ENCODE measurements around the gene ZEB2.

GRCh38 chr2:144475044-144475443, 44.9 kb downstream of the ZEB2 start:
- no peak for TF ChIP-seq CTCF (IDR thresholded peaks at IDR 0.05; ENCODE audit: insufficient read depth, low read length)
- TF ChIP-seq POLR2AphosphoS5 (IDR thresholded peaks at IDR 0.05; ENCODE audit: low read depth): no peak
- TF ChIP-seq REST (IDR thresholded peaks at IDR 0.05; ENCODE audit: insufficient replicate concordance, low read depth): no peak

Measured in HL-60 (cell line).